IPS-18a (cell line): ENCODE results near the gene RETREG3.
A peak's percentile ranks its signal among the peaks of the same experiment; 100 is the strongest.

Experiments
- H3K27ac ChIP-seq: one replicate; pipeline ENCODE4 v1.5.1; 2013; ENCODE audit warnings: low read length
- H3K27me3 ChIP-seq: one replicate; pipeline ENCODE4 v1.6.1; 2013; ENCODE audit warnings: mild to moderate bottlenecking, low read length; ENCODE audit not compliant: control insufficient read depth, insufficient read depth
- H3K36me3 ChIP-seq: one replicate; pipeline ENCODE4 v1.6.1; 2013; ENCODE audit warnings: low read depth, low read length; ENCODE audit not compliant: control insufficient read depth
- H3K4me1 ChIP-seq: one replicate; pipeline ENCODE4 v1.6.1; 2013; ENCODE audit warnings: low read depth, low read length; ENCODE audit not compliant: control insufficient read depth
- H3K4me3 ChIP-seq: one replicate; pipeline ENCODE4 v1.5.1; 2013; ENCODE audit warnings: low read length
- H3K9ac ChIP-seq: one replicate; pipeline ENCODE4 v1.6.1; 2013; ENCODE audit warnings: mild to moderate bottlenecking, low read length, moderate library complexity
- H3K9me3 ChIP-seq: one replicate; pipeline ENCODE4 v1.6.1; 2013; ENCODE audit warnings: low read depth, low read length; ENCODE audit not compliant: control insufficient read depth

RETREG3 gene

DNA sequence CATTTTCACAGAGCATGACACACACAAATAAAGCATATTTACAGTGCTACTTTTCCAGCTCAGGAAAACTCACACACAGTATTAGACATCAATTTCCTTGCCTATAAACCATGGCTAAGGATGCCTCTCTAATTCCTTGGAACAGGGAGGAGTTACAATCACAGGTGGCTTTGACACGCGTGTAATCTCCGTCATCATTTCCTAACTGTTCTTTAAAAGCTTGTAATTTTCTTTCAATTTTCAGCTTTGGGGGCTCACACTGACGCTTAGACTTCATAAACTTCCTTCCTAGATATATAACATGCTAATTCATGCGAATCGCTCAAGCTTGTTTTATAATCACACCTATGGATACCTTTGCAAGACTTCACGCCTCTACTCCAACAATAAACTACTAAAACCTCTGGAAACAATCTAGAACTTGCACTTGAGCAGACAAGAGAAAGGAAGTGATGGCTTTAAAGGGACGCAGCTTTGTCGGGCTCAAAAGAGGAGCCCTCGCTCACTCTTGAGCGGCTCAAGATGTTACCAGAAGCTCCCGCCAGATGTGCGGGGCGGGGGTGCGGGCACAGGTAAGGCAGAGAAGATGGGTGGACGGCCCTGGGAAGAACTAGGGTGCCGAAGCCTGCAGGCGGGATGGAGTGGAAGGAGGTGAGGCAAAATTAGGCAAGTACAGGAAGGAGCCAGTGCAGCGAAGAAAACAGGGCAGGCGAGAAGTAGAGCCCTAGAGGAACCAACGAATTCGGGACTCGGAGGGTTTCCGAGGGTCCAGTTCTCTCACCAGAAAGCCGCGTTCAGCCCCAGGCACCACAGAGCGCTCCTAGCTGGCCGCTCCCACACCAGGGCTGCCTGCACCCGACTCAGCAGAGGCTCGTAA is 631 bp downstream of the RETREG3 start:
- peaks cover 20% of the 10 kb centered on the region for H3K36me3 ChIP-seq
- H3K27ac ChIP-seq: peak overlapping the region; percentile 75
- peaks cover 7% of the 10 kb centered on the region for H3K4me1 ChIP-seq
- no peaks in the 10 kb centered on the region for H3K9me3 ChIP-seq
- no peaks in the 10 kb centered on the region for H3K27me3 ChIP-seq
- peak overlapping the region; percentile 99 for H3K4me3 ChIP-seq
- H3K9ac ChIP-seq: peak overlapping the region; percentile 86

DNA sequence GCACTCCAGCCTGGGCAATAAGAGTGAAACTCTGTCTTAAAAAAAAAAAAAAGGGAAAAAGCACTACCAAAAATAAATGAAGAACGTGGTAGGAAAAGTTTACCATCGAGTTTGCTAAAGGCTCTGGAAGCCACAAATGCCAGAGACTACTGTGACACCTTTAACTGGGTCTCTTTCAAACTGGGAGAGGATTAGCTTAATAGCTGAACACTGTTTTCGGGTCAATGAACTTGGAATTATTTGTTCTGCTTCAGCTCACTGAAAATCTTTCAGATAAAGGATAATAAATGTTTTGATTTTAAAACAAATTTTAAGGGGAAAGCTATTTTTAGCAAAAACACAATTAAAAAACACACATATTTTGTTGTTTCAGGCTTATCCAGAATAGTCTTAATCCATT is 1.4 kb downstream of the RETREG3 start:
- Histone ChIP-seq H3K9ac (peak overlapping the region; percentile 86), H3K4me3 (peak overlapping the region; percentile 99), H3K4me1 (peaks cover 7% of the 10 kb centered on the region), H3K27ac (no peak overlapping the region), H3K36me3 (peaks cover 13% of the 10 kb centered on the region), H3K9me3 (no peaks in the 10 kb centered on the region), H3K27me3 (no peaks in the 10 kb centered on the region)

DNA sequence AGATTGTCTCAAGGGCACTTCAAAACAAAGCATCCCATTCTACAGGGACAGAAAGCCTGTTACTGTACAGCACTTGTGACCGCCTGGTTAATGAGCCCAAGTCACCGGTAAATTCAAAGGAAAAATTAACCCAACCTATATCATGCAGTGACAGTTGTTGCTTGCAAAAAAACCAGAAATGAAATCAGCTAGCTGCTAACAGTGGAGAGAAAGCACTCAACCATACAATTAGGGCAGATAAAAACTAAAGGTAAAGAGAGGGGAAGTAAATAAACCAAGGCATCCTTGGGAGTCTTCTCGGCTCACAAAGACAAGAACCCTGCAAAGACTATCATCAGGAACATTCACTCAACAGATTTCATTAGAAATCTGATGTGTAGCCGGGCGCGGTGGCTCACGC is 5.9 kb downstream of the RETREG3 start:
- Histone ChIP-seq H3K4me3 (no peak overlapping the region), H3K27me3 (no peaks in the 10 kb centered on the region), H3K36me3 (no peaks in the 10 kb centered on the region), H3K27ac (no peak overlapping the region), H3K4me1 (peaks cover 6% of the 10 kb centered on the region), H3K9ac (no peak overlapping the region), H3K9me3 (no peaks in the 10 kb centered on the region)

DNA sequence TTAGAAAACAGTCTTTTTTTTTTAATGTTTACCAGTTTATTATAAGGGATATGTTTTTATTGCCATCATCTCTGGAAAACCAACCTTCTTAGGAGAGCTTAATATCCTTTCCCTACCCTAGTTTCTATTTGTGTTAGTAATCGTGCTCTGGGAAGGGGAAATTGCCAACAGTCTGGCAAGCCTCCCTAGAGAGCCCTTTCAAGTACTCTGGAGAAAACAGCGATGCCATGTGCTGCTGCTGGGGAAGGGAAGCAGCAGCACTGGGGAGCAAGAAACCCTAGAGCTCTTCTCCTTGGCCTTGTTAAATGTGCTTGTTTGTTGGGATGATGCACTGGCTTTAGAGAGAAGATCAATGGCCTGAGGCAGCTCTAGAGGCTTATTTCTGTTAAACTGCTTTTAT is 10.3 kb downstream of the RETREG3 start:
- Histone ChIP-seq H3K27ac (no peak overlapping the region), H3K9me3 (no peaks in the 10 kb centered on the region), H3K4me1 (no peaks in the 10 kb centered on the region), H3K36me3 (no peaks in the 10 kb centered on the region), H3K27me3 (no peaks in the 10 kb centered on the region), H3K9ac (no peak overlapping the region), H3K4me3 (no peak overlapping the region)

DNA sequence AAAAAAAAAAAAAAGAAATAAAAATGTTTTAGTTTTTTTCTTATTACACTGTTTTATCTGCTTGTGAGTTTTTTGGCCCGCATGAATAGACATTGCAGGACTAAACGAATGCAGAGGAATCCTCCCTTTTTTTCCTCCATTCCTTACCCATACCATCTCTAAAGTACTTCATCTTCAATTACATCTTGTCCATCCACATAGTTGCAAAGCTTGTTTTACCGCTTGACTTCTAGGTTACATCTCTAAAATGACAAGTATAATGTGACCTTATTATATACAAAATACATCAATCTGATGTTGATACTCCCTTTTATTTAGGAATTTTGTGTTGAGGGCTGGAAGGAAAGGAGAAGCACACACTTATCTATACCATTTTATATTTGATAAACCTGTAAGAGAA is 12.8 kb downstream of the RETREG3 start:
- H3K9ac ChIP-seq: no peak overlapping the region
- no peak overlapping the region for H3K4me3 ChIP-seq
- peaks cover 7% of the 10 kb centered on the region for H3K36me3 ChIP-seq
- no peaks in the 10 kb centered on the region for H3K4me1 ChIP-seq
- H3K27me3 ChIP-seq: no peaks in the 10 kb centered on the region
- H3K27ac ChIP-seq: no peak overlapping the region
- H3K9me3 ChIP-seq: no peaks in the 10 kb centered on the region

DNA sequence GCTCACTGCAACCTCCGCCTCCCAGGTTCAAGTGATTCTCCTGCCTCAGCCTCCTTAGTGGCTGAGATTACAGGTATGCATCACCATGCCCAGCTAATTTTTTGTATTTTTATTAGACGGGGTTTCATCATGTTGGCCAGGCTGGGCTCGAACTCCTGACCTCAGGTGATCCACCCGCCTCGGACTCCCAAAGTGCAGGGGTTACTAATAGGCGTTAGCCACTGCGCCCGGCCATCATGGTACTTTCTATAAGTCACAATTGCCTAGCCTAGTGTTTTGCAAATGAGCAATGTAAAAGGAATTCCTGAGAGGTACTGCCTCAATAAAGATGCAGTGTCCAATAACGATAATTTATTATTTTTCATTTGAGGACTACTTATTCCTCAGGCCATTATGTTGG is 17.8 kb downstream of the RETREG3 start:
- no peaks in the 10 kb centered on the region for H3K4me1 ChIP-seq
- H3K9me3 ChIP-seq: no peaks in the 10 kb centered on the region
- H3K4me3 ChIP-seq: no peak overlapping the region
- no peak overlapping the region for H3K27ac ChIP-seq
- H3K27me3 ChIP-seq: no peaks in the 10 kb centered on the region
- H3K9ac ChIP-seq: no peak overlapping the region
- peaks cover 26% of the 10 kb centered on the region for H3K36me3 ChIP-seq

DNA sequence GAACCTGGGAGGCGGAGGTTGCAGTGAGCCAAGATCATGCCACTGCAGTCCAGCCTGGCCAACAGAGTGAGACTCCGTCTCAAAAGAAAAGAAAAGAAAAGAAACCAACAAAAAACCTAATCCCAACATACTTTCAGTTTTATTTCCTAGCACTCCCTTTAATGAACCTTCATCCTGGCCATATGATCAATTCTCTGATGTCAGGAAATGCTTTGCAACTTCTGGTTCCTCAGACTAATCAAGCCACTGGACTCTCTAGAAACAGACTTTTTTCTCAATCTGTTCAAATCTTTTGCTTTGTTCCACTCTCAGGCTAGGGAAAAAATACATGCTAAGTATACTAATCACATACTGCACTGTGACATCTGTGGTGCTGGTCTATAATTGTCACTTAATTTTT is 18.3 kb downstream of the RETREG3 start:
- H3K9ac ChIP-seq: no peak overlapping the region
- no peaks in the 10 kb centered on the region for H3K9me3 ChIP-seq
- no peaks in the 10 kb centered on the region for H3K27me3 ChIP-seq
- H3K4me1 ChIP-seq: no peaks in the 10 kb centered on the region
- no peak overlapping the region for H3K27ac ChIP-seq
- H3K4me3 ChIP-seq: no peak overlapping the region
- peaks cover 29% of the 10 kb centered on the region for H3K36me3 ChIP-seq

DNA sequence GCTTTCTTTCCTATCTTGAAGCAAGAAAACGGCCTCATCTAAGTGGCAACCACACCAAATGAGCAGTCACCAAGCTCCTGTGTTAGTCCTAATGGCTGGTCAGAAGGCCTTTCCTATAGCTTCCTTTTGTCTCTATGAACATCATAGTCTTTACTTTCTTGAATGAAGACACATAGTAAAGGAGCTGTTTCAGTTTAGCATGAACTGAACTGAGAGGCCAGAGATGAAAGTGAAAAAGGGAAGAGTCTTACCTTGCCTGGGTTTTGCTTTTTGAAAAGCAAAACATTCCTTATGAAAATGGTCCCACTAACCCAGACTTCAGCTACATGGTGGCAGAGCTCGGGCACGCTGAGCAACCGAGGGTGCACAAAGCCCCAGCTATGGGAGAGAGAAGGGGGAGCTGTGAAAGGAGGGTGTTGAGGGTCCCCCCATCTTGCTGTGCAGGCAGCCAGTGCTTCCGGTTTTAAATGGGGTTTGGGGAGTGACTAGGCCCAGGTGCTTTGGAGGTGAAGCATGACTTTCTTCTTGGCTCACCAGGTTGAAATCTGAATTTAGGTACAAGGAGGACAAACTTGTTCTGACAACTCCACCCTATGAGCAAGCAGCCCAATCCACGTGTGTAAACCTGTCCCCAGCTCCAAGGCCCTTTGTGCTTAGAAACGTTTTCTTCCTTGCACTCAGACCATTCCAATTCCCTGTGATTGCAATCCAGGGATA is 22.5 kb downstream of the RETREG3 start:
- Histone ChIP-seq H3K27ac (no peak overlapping the region), H3K9me3 (no peaks in the 10 kb centered on the region), H3K4me1 (no peaks in the 10 kb centered on the region), H3K9ac (no peak overlapping the region), H3K36me3 (peaks cover 54% of the 10 kb centered on the region), H3K4me3 (no peak overlapping the region), H3K27me3 (no peaks in the 10 kb centered on the region)

DNA sequence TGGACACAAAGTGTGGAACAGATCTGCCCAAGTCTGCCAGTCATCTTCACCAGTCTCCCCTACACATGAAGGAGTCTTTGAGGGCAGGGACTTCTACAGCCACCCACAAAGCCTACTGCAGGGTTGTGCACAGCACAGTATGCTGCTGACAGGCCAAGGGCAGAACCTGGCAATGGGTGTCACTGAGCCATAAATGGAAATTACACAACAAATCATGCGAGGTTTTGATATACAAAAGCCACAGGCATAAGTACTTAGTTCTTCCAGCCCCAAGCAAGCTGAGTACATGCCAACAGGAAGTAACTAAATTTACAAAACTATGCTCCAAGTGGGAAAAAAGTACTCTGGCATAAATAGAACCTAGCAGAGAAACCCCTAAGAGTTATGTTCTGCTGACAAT is 23.8 kb downstream of the RETREG3 start:
- Histone ChIP-seq H3K9ac (no peak overlapping the region), H3K4me1 (no peaks in the 10 kb centered on the region), H3K27ac (no peak overlapping the region), H3K36me3 (peaks cover 53% of the 10 kb centered on the region), H3K27me3 (no peaks in the 10 kb centered on the region), H3K9me3 (no peaks in the 10 kb centered on the region), H3K4me3 (no peak overlapping the region)

DNA sequence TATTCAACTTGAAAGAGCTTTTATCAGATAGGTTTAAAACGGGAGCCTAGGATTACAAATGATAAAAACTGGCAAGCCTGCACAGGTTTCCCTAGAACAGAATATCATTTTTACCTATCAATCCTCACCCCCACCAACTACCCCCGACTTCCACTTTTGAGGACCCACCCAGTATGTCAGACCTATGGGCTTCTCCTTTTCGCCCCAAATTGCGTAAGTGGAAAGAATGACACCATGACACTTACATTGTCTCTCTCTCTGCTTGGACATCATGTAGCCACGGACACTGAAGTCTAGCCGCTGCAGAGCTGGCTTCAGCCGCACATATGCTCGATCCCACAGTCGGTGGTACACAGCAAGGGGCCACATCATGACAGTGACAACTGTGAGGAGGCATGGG is 24.3 kb downstream of the RETREG3 start:
- H3K27ac ChIP-seq: no peak overlapping the region
- peaks cover 53% of the 10 kb centered on the region for H3K36me3 ChIP-seq
- no peaks in the 10 kb centered on the region for H3K9me3 ChIP-seq

DNA sequence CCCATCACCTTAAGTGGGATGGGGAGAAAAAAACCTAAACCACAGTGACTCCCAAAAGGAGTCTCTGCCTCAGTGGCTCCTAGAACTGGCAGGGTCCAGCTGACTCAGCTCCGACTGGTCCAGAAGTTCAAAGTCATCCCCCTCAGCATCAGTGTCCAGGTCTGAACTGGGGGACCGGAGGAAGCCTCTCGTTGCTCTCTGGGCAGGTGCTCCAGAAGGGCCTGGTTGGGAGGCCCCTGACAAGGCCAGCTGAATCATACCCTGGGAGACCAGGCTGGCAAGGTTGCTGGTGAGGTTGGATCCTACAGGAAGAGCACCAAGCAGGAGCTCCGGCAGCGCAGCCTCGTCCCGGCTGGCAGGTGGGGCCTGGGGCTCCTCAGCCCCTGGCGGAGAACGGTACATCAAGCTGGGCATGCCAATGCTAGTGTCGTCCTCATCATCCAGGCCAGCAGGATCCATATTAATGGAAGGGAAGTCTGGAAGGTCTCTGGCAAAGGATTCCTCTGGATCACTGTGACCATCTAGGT is 27.4 kb downstream of the RETREG3 start:
- Histone ChIP-seq H3K27me3 (no peaks in the 10 kb centered on the region), H3K4me3 (no peak overlapping the region), H3K36me3 (peaks cover 42% of the 10 kb centered on the region), H3K9ac (no peak overlapping the region), H3K9me3 (no peaks in the 10 kb centered on the region), H3K27ac (no peak overlapping the region), H3K4me1 (no peaks in the 10 kb centered on the region)

More for the DNA sequence above, 24.3 kb downstream of the RETREG3 start:
- Histone ChIP-seq H3K27me3 (no peaks in the 10 kb centered on the region), H3K9ac (no peak overlapping the region), H3K4me3 (no peak overlapping the region), H3K4me1 (no peaks in the 10 kb centered on the region)
